BE2C (cell line): ENCODE measurements around the gene SAMD4B.

ENCODE experiments used
- DNase-seq: peaks from one replicate; pipeline ENCODE4 v3.0.0-alpha.2; 2020
- H3K27me3 ChIP-seq: fragments of 250-450 bp; sonication (Bioruptor Pico); 2 replicates; pipeline ENCODE4 v1.5.1; 2020; ENCODE audit warnings: mild to moderate bottlenecking
- H3K36me3 ChIP-seq: fragments of 250-450 bp; sonication (Bioruptor Pico); 2 replicates; pipeline ENCODE4 v1.5.1; 2020; ENCODE audit warnings: mild to moderate bottlenecking
- H3K4me1 ChIP-seq: fragments of 250-450 bp; sonication (Bioruptor Pico); 2 replicates; pipeline ENCODE4 v1.5.1; 2020
- H3K4me3 ChIP-seq: 2 replicates; pipeline ENCODE4 v1.5.1; 2011; ENCODE audit warnings: low read depth, low read length
- H3K9me3 ChIP-seq: fragments of 250-450 bp; sonication (Bioruptor Pico); 2 replicates; pipeline ENCODE4 v1.5.1; 2020
- TF ChIP-seq, protein P1 (sequence below): IDR thresholded peaks from 2 replicates; pipeline ENCODE4 v1.5.1; 2012; ENCODE audit warnings: mild to moderate bottlenecking, low read depth, low read length

The SAMD4B gene

DNA sequence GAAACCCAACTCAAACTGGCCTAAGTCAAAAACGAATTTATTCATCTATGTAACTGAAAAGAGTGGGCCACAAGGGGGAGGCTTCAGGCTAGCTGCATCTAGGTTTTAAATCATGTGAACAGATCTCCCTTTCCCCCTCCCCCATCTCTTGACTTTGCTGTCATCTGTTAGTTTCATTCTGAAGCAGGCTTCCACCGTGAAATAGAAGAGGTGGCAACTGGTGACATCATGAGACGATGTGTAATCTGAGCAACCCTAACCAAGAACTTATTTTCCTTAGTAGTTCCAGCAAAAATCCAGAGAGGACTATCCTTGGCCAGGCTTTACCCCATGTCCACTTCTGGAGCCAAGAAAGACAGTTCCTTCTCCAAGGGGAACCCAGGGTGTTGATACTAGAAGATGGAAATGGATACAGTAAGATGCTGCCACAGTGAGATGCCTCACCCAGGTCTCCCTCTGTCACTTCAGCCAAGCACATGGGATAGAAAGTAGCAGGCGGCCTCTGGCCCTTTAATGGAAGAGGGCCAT lies 9.4 kb downstream of the SAMD4B start:
- H3K27me3 ChIP-seq = no peaks in the 10 kb centered on the region
- no peak for DNase-seq
- TF ChIP-seq, protein P1, sequence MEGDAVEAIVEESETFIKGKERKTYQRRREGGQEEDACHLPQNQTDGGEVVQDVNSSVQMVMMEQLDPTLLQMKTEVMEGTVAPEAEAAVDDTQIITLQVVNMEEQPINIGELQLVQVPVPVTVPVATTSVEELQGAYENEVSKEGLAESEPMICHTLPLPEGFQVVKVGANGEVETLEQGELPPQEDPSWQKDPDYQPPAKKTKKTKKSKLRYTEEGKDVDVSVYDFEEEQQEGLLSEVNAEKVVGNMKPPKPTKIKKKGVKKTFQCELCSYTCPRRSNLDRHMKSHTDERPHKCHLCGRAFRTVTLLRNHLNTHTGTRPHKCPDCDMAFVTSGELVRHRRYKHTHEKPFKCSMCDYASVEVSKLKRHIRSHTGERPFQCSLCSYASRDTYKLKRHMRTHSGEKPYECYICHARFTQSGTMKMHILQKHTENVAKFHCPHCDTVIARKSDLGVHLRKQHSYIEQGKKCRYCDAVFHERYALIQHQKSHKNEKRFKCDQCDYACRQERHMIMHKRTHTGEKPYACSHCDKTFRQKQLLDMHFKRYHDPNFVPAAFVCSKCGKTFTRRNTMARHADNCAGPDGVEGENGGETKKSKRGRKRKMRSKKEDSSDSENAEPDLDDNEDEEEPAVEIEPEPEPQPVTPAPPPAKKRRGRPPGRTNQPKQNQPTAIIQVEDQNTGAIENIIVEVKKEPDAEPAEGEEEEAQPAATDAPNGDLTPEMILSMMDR = no peak
- no peaks in the 10 kb centered on the region for H3K9me3 ChIP-seq
- H3K36me3 ChIP-seq = peaks cover 34% of the 10 kb centered on the region
- H3K4me1 ChIP-seq = no peaks in the 10 kb centered on the region
- H3K4me3 ChIP-seq = no peak overlapping the region

DNA sequence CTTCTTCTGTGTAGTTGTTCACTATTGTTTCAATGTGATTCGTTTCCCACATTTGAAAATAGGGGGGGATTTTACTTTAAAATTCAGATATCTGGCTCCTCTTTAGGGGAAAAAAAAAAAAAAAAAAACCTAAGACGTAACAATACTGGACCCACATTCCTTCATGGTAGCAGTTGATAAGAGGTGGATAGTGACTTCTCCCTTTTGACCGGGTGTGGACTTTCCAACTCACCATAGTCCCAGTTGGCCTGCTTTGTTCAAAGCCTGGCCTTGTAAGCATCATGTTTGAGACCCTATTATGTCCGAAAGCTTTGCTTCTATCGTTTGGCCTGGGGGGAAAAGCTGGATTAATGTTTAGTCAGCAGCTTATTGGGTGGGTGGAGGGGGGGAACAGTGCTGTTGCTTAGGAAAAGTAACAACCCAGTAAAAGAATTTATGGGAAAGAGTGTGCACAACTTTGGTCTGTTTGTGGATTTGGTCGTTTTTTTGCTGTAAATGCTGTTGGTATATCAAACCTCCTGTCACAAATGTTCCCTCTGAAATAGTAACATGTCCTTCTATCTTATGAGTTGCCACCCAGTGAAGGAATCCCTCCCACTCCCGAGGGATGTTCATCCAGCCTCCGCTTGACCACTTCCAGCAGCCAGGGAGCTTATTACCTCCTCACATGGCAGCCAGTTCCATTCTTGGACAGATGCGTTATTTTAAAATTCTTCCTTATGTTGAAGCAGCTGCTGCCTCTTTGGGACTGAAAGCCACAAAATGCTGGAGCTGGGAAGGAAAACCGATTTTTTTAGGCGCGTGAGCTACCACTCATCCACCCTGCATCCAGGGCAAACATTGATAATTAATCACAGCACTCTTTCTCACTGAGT lies 10.4 kb downstream of the SAMD4B start:
- TF ChIP-seq, protein P1 = no peak
- Histone ChIP-seq H3K4me3 (no peak overlapping the region), H3K4me1 (no peaks in the 10 kb centered on the region), H3K36me3 (peaks cover 44% of the 10 kb centered on the region), H3K9me3 (no peaks in the 10 kb centered on the region), H3K27me3 (no peaks in the 10 kb centered on the region)
- DNase-seq = no peak

DNA sequence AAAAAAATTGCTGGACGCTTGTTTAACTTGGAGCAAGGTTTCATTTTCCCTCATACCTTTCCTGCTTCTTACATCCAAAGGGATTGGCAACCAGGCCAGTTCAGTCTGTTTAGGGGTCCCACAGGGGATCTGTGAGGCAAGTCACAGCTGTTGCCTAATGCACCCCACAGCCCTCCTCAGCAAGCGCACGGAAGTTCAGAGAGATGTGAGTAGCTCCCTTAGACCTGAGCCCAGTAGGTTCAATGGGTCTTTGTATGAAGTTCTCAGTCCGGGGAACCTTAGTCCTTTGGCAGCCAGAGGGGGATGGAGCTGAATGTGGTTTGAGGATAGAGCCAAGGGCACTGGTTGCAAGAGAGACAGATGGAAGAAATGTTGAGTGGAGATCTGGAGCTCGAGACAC lies 13.0 kb downstream of the SAMD4B start:
- TF ChIP-seq, protein P1 = no peak
- H3K4me3 ChIP-seq = no peak overlapping the region
- H3K4me1 ChIP-seq = no peaks in the 10 kb centered on the region
- DNase-seq = no peak
- H3K27me3 ChIP-seq = no peaks in the 10 kb centered on the region
- no peaks in the 10 kb centered on the region for H3K9me3 ChIP-seq
- peaks cover 53% of the 10 kb centered on the region for H3K36me3 ChIP-seq

DNA sequence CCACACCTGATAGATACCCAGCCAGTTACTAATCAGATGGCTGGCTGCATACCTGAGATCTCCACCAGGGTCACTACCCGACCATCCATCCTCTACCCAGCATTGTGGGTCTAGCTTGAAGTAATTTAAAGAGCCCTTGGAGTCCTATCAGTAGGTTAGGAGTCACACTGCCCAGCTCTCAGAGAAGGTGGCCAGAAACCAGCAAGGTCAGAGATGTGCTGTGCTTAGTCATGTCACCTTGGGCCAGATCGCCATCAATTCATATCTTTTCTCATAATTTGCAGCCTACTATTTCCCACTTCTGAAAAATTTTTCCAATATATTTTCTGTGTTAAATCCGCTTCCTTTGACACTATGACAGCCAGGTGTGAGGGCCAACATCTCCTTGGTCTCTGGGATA lies 13.9 kb downstream of the SAMD4B start:
- Histone ChIP-seq H3K36me3 (peaks cover 61% of the 10 kb centered on the region), H3K27me3 (no peaks in the 10 kb centered on the region), H3K9me3 (no peaks in the 10 kb centered on the region), H3K4me3 (no peak overlapping the region), H3K4me1 (no peaks in the 10 kb centered on the region)
- TF ChIP-seq, protein P1 = no peak
- DNase-seq = no peak

DNA sequence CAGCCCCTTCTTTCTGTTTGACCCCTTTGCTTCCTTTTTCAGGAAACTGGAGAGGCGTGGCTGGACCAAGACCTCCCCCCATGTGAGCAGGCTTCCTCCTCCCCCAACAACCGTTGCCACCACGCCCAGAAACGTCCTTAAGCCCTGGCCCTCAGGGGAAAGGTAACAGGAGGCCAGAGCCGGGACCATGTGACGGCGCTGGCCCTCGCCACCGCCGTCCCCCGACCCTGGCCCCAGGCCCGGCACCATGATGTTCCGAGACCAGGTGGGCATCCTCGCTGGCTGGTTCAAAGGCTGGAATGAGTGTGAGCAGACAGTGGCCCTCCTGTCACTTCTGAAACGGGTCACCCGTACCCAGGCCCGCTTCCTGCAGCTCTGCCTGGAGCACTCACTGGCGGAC lies 14.4 kb downstream of the SAMD4B start:
- no peak for DNase-seq
- no peaks in the 10 kb centered on the region for H3K9me3 ChIP-seq
- no peaks in the 10 kb centered on the region for H3K27me3 ChIP-seq
- TF ChIP-seq, protein P1 = no peak
- no peaks in the 10 kb centered on the region for H3K4me1 ChIP-seq
- peaks cover 62% of the 10 kb centered on the region for H3K36me3 ChIP-seq
- H3K4me3 ChIP-seq = no peak overlapping the region

DNA sequence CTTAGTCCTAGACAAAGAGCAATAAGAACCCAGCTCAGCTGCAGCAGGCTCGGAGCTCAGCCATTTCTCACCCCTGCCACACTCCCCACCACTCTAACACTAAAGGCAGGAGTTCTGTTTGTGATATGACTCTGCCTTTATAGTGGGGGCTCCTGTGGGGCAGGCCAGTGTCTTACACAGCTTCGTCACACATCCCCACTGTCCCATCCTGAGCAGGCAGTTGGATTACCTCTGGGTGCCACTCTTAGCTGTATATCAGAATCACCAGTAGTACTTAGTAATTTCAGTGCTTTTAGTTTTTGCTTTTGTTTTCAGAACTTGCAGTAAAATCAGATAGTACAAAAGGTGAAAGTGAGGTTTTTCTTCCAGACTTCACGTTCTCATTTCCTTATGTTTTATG lies 16.8 kb downstream of the SAMD4B start:
- no peaks in the 10 kb centered on the region for H3K9me3 ChIP-seq
- H3K27me3 ChIP-seq = no peaks in the 10 kb centered on the region
- no peak for DNase-seq
- no peak overlapping the region for H3K4me3 ChIP-seq
- TF ChIP-seq, protein P1 = no peak
- no peaks in the 10 kb centered on the region for H3K4me1 ChIP-seq
- peaks cover 62% of the 10 kb centered on the region for H3K36me3 ChIP-seq
